GM12873 (cell line): ENCODE results near the gene YY1AP1.

Source experiments
- TF ChIP-seq, protein P1 (sequence below): IDR thresholded peaks from 2 replicates; pipeline ENCODE4 v1.5.1; 2012; ENCODE audit warnings: low read depth, mild to moderate bottlenecking, moderate library complexity, low read length, control low read depth; ENCODE audit not compliant: insufficient read depth; ENCODE audit errors: missing control alignments

Gene YY1AP1

GRCh38 chr1:155712636-155713035, 24.1 kb upstream of the YY1AP1 start:
- TF ChIP-seq, protein P1, sequence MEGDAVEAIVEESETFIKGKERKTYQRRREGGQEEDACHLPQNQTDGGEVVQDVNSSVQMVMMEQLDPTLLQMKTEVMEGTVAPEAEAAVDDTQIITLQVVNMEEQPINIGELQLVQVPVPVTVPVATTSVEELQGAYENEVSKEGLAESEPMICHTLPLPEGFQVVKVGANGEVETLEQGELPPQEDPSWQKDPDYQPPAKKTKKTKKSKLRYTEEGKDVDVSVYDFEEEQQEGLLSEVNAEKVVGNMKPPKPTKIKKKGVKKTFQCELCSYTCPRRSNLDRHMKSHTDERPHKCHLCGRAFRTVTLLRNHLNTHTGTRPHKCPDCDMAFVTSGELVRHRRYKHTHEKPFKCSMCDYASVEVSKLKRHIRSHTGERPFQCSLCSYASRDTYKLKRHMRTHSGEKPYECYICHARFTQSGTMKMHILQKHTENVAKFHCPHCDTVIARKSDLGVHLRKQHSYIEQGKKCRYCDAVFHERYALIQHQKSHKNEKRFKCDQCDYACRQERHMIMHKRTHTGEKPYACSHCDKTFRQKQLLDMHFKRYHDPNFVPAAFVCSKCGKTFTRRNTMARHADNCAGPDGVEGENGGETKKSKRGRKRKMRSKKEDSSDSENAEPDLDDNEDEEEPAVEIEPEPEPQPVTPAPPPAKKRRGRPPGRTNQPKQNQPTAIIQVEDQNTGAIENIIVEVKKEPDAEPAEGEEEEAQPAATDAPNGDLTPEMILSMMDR = peak; percentile 18

GRCh38 chr1:155709391-155709790, 20.8 kb upstream of the YY1AP1 start:
- TF ChIP-seq, protein P1 = no peak

GRCh38 chr1:155706139-155706538, 17.6 kb upstream of the YY1AP1 start:
- TF ChIP-seq, protein P1 = no peak

GRCh38 chr1:155703216-155703615, 14.6 kb upstream of the YY1AP1 start:
- TF ChIP-seq, protein P1 = no peak

GRCh38 chr1:155698382-155699038, 9.9 kb upstream of the YY1AP1 start:
- TF ChIP-seq, protein P1 = no peak

- TF ChIP-seq, protein P1 = no peak
These were observed 8.5 kb upstream of the YY1AP1 start for GRCh38 chr1:155697046-155697445.

- TF ChIP-seq, protein P1 = no peak
These were observed 8.0 kb upstream of the YY1AP1 start for GRCh38 chr1:155696524-155696923.
